Endothelial cell (in vitro differentiated cells): ENCODE measurements around the gene AIFM1. TPM values are rescaled to one million over a fixed set of nuclear protein-coding genes. Genes with fewer than 3 reads are reported as not detected.
A peak's percentile ranks its signal among the peaks of the same experiment; 100 is the strongest.

Experiments used
- DNase-seq: peaks from one replicate; pipeline ENCODE4 v3.0.0; 2021; ENCODE audit warnings: low spot score
- H3K27ac Mint-ChIP-seq: one replicate; pipeline ENCODE4 v1.8.0; 2021; ENCODE audit warnings: mixed read lengths, inconsistent platforms; ENCODE audit not compliant: unreplicated experiment
- H3K27me3 Mint-ChIP-seq: one replicate; pipeline ENCODE4 v1.8.0; 2021; ENCODE audit warnings: mild to moderate bottlenecking, moderate library complexity, mixed read lengths, inconsistent platforms; ENCODE audit not compliant: unreplicated experiment
- H3K36me3 Mint-ChIP-seq: one replicate; pipeline ENCODE4 v1.8.0; 2021; ENCODE audit warnings: mild to moderate bottlenecking, low read depth, mixed read lengths, inconsistent platforms; ENCODE audit not compliant: unreplicated experiment
- H3K4me1 Mint-ChIP-seq: one replicate; pipeline ENCODE4 v1.8.0; 2021; ENCODE audit warnings: mild to moderate bottlenecking, mixed read lengths, inconsistent platforms; ENCODE audit not compliant: unreplicated experiment
- H3K4me3 Mint-ChIP-seq: one replicate; pipeline ENCODE4 v1.8.0; 2021; ENCODE audit warnings: mild to moderate bottlenecking, mixed read lengths, inconsistent platforms; ENCODE audit not compliant: unreplicated experiment
- H3K9me3 Mint-ChIP-seq: one replicate; pipeline ENCODE4 v1.8.0; 2021; ENCODE audit warnings: mixed read lengths, inconsistent platforms; ENCODE audit not compliant: unreplicated experiment
- CTCF ChIP-seq: fragments of 200-600 bp; sonication (generic); IDR thresholded peaks from one replicate; pipeline ENCODE4 v1.5.0; 2021; ENCODE audit warnings: antibody characterized with exemption; ENCODE audit not compliant: unreplicated experiment
- total RNA-seq: library from RNA; stranded (reverse); fragmentation: NEBNext Ultra II Directional; extraction: Animal tissue kit (Norgen Biotek cat#: 25700); gene quantifications from one replicate; pipeline ENCODE4 v1.2.1, GENCODE V29; 2021; ENCODE audit not compliant: unreplicated experiment

AIFM1 gene
- total RNA-seq, 1 donor from 2014 or later = 39.9 TPM

GRCh38 chrX:130085551-130086446 is 79.8 kb downstream of the AIFM1 start:
- H3K36me3 Mint-ChIP-seq = no peaks in the 10 kb centered on the region
- no peak overlapping the region for H3K4me3 Mint-ChIP-seq
- peaks cover 31% of the 10 kb centered on the region for H3K4me1 Mint-ChIP-seq
- H3K9me3 Mint-ChIP-seq = no peaks in the 10 kb centered on the region
- TF ChIP-seq CTCF = no peak
- peak; percentile 34 for DNase-seq
- peaks cover 2% of the 10 kb centered on the region for H3K27me3 Mint-ChIP-seq
- H3K27ac Mint-ChIP-seq = peak overlapping the region; percentile 97

- H3K4me3 Mint-ChIP-seq = no peak overlapping the region
- DNase-seq = no peak
- TF ChIP-seq CTCF = no peak
Observed at GRCh38 chrX:130084631-130085237, 80.9 kb downstream of the AIFM1 start.

GRCh38 chrX:130083656-130084382 is 81.8 kb downstream of the AIFM1 start:
- Mint-ChIP-seq H3K27ac (no peak overlapping the region), H3K9me3 (no peaks in the 10 kb centered on the region), H3K27me3 (peaks cover under 1% of the 10 kb centered on the region), H3K4me3 (no peak overlapping the region), H3K36me3 (peaks cover 6% of the 10 kb centered on the region), H3K4me1 (peaks cover 25% of the 10 kb centered on the region)
- no peak for DNase-seq
- TF ChIP-seq CTCF = no peak

More at GRCh38 chrX:130084631-130085237, 80.9 kb downstream of the AIFM1 start:
- H3K27me3 Mint-ChIP-seq = no peaks in the 10 kb centered on the region
- peak overlapping the region; percentile 97 for H3K27ac Mint-ChIP-seq
- no peaks in the 10 kb centered on the region for H3K9me3 Mint-ChIP-seq
- H3K4me1 Mint-ChIP-seq = peaks cover 27% of the 10 kb centered on the region
- peaks cover under 1% of the 10 kb centered on the region for H3K36me3 Mint-ChIP-seq

GRCh38 chrX:130083107-130083490 is 82.5 kb downstream of the AIFM1 start:
- Mint-ChIP-seq H3K27me3 (peaks cover 2% of the 10 kb centered on the region), H3K4me1 (peaks cover 25% of the 10 kb centered on the region), H3K36me3 (peaks cover 8% of the 10 kb centered on the region), H3K9me3 (no peaks in the 10 kb centered on the region), H3K27ac (no peak overlapping the region), H3K4me3 (no peak overlapping the region)
- TF ChIP-seq CTCF = no peak
- no peak for DNase-seq
